A673 (cell line): Measurements from ENCODE around the gene CR1.

ENCODE experiments used
- CTCF ChIP-seq: fragments of 300-800, 200-600 bp; sonication (generic); conservative IDR thresholded peaks from 2 replicates; pipeline ENCODE4 v1.5.1; 2017; ENCODE audit warnings: low read depth, mild to moderate bottlenecking, antibody characterized with exemption, low read length, moderate library complexity, mixed read lengths
- EZH2 ChIP-seq: fragments of 200-600 bp; sonication (generic); IDR thresholded peaks from 2 replicates; pipeline ENCODE4 v1.6.1; 2017; ENCODE audit warnings: borderline replicate concordance, low read depth, mild to moderate bottlenecking, mixed read lengths, antibody characterized with exemption, low read length; ENCODE audit not compliant: poor library complexity, severe bottlenecking

GRCh38 chr1:207501071-207501470 is 5.1 kb downstream of the CR1 start:
- TF ChIP-seq CTCF (no peak), EZH2 (no peak)
